Tibial nerve (tissue), 4 donors: ENCODE results near the gene ERI3.

ENCODE experiments used
- CTCF ChIP-seq, 5 experiments: fragments of 200-600 bp in 3 of 5; fragments of 450-650 bp in 2 of 5; sonication (generic) in 3 of 5; IDR thresholded peaks; one replicate each; pipeline ENCODE4 v1.5.1; 2016 to 2019; ENCODE audit warnings: antibody characterized with exemption in 5 of 5, mild to moderate bottlenecking in 3 of 5, moderate library complexity in 2 of 5
- EP300 ChIP-seq, 2 donors: sonication (generic); formaldehyde crosslinking; IDR thresholded peaks; one replicate each; pipeline ENCODE4 v1.6.1; 2017; ENCODE audit warnings: antibody characterized with exemption in 2 of 2, mild to moderate bottlenecking in 1 of 2
- POLR2A ChIP-seq, 2 donors: fragments of 450-650 bp; IDR thresholded peaks; one replicate each; pipeline ENCODE4 v1.6.1; 2017; ENCODE audit warnings: antibody characterized with exemption in 2 of 2, mild to moderate bottlenecking in 2 of 2, moderate library complexity in 2 of 2

GRCh38 chr1:44327679-44328491 lies 27.2 kb downstream of the ERI3 start:
- TF ChIP-seq CTCF (IDR thresholded peaks at IDR 0.05) (no peak), POLR2A (IDR thresholded peaks at IDR 0.05) (no peak), EP300 (IDR thresholded peaks at IDR 0.05) (peak in 1 of 2 donors; percentile 80)
